Measurements from ENCODE around the gene GPHN.

GRCh38 chr14:66643344-66643743 lies 135.4 kb downstream of the GPHN start:
- no peak for TF ChIP-seq CTCF (IDR thresholded peaks at IDR 0.05)
- TF ChIP-seq POLR2A (IDR thresholded peaks at IDR 0.05): no peak
